ENCODE results near the gene ARL16. TPM values are rescaled to one million over a fixed set of nuclear protein-coding genes. Genes with fewer than 3 reads are reported as not detected.

The ARL16 gene
- total RNA-seq, 1 experiment from 2014 or later = 38.6 TPM

- Mint-ChIP-seq H3K4me1 (ENCODE audit: insufficient read depth, unreplicated experiment) (peaks cover 6% of the 10 kb centered on the region), H3K27ac (ENCODE audit: low read depth, unreplicated experiment) (no peak overlapping the region), H3K27me3 (ENCODE audit: insufficient read depth, unreplicated experiment) (no peaks in the 10 kb centered on the region), H3K4me3 (ENCODE audit: unreplicated experiment) (no peak overlapping the region), H3K36me3 (ENCODE audit: insufficient read depth, unreplicated experiment) (peaks cover 61% of the 10 kb centered on the region), H3K9me3 (ENCODE audit: unreplicated experiment) (no peaks in the 10 kb centered on the region)
- CTCF ChIA-PET = no interaction called here
- DNase-seq (ENCODE audit: unreplicated experiment) = no peak
- BruUV-seq (replicated peaks) = no TSS peak
- intact Hi-C loops (cut with micrococcal nuclease) = no loop called here
- POLR2A ChIA-PET = interaction anchor here (3.3 kb wide), 1 partner anchor 13 kb away, joined by 19 read pairs; the partner anchor contains the start of genes ARL16 and HGS
- TF ChIP-seq CTCF (IDR thresholded peaks at IDR 0.05; ENCODE audit: unreplicated experiment) = no peak
Measured at GRCh38 chr17:81697261-81698044, 13.9 kb upstream of the ARL16 start.

GRCh38 chr17:81696218-81696941, 12.8 kb upstream of the ARL16 start:
- POLR2A ChIA-PET = interaction anchor here (0.6 to 3.3 kb wide), 3 partner anchors 12 to 85 kb away, joined by 3 to 19 read pairs (median 5); partner anchors contain the start of genes ARL16, CCDC137, HGS and OXLD1
- no peaks in the 10 kb centered on the region for H3K9me3 Mint-ChIP-seq (ENCODE audit: unreplicated experiment)
- peaks cover 6% of the 10 kb centered on the region for H3K4me1 Mint-ChIP-seq (ENCODE audit: insufficient read depth, unreplicated experiment)
- intact Hi-C loops (cut with micrococcal nuclease) = no loop called here
- H3K4me3 Mint-ChIP-seq (ENCODE audit: unreplicated experiment) = no peak overlapping the region
- DNase-seq (ENCODE audit: unreplicated experiment) = no peak
- CTCF ChIA-PET = no interaction called here
- H3K27me3 Mint-ChIP-seq (ENCODE audit: insufficient read depth, unreplicated experiment) = no peaks in the 10 kb centered on the region
- peaks cover 58% of the 10 kb centered on the region for H3K36me3 Mint-ChIP-seq (ENCODE audit: insufficient read depth, unreplicated experiment)
- TSS peak; percentile 29 for BruUV-seq (replicated peaks)
- H3K27ac Mint-ChIP-seq (ENCODE audit: low read depth, unreplicated experiment) = no peak overlapping the region
- TF ChIP-seq CTCF (IDR thresholded peaks at IDR 0.05; ENCODE audit: unreplicated experiment) = no peak

- no peak overlapping the region for H3K27ac Mint-ChIP-seq (ENCODE audit: low read depth, unreplicated experiment)
- BruUV-seq (replicated peaks) = no TSS peak
- CTCF ChIA-PET = no interaction called here
- H3K9me3 Mint-ChIP-seq (ENCODE audit: unreplicated experiment) = no peaks in the 10 kb centered on the region
- intact Hi-C loops (cut with micrococcal nuclease) = no loop called here
- POLR2A ChIA-PET = interaction anchor here (0.6 to 3.3 kb wide), 3 partner anchors 11 to 85 kb away, joined by 3 to 19 read pairs (median 5); partner anchors contain the start of genes ARL16, CCDC137, HGS and OXLD1
- H3K27me3 Mint-ChIP-seq (ENCODE audit: insufficient read depth, unreplicated experiment) = no peaks in the 10 kb centered on the region
- DNase-seq (ENCODE audit: unreplicated experiment) = no peak
- no peak overlapping the region for H3K4me3 Mint-ChIP-seq (ENCODE audit: unreplicated experiment)
- H3K36me3 Mint-ChIP-seq (ENCODE audit: insufficient read depth, unreplicated experiment) = peaks cover 58% of the 10 kb centered on the region
- H3K4me1 Mint-ChIP-seq (ENCODE audit: insufficient read depth, unreplicated experiment) = peaks cover 3% of the 10 kb centered on the region
- TF ChIP-seq CTCF (IDR thresholded peaks at IDR 0.05; ENCODE audit: unreplicated experiment) = no peak
Measured at GRCh38 chr17:81695801-81696200, 12.2 kb upstream of the ARL16 start.

- ChIA-PET CTCF (interaction anchor here (0.5 to 0.6 kb wide), 2 partner anchors 7 to 98 kb away, joined by 3 read pairs; no protein-coding TSS in a partner anchor), POLR2A (interaction anchor here (0.6 to 3.3 kb wide), 3 partner anchors 11 to 29 kb away, joined by 3 to 19 read pairs (median 5); partner anchors contain the start of genes ARL16, CCDC137, HGS and OXLD1)
- Mint-ChIP-seq H3K4me1 (ENCODE audit: insufficient read depth, unreplicated experiment) (no peaks in the 10 kb centered on the region), H3K27ac (ENCODE audit: low read depth, unreplicated experiment) (no peak overlapping the region), H3K9me3 (ENCODE audit: unreplicated experiment) (no peaks in the 10 kb centered on the region), H3K4me3 (ENCODE audit: unreplicated experiment) (no peak overlapping the region), H3K36me3 (ENCODE audit: insufficient read depth, unreplicated experiment) (peaks cover 52% of the 10 kb centered on the region), H3K27me3 (ENCODE audit: insufficient read depth, unreplicated experiment) (no peaks in the 10 kb centered on the region)
- intact Hi-C loops (cut with micrococcal nuclease) = no loop called here
- no TSS peak for BruUV-seq (replicated peaks)
- no peak for DNase-seq (ENCODE audit: unreplicated experiment)
- TF ChIP-seq CTCF (IDR thresholded peaks at IDR 0.05; ENCODE audit: unreplicated experiment) = no peak
Measured at GRCh38 chr17:81695211-81695610, 11.6 kb upstream of the ARL16 start.

All from MCF 10A (cell line).